Panc1 (cell line): Measurements from ENCODE around the gene MINDY4.
"Not testable (repeated sequence)": the region's sequence is repeated elsewhere in the genome, so short reads cannot be mapped to it uniquely, and the experiment has no call there.

Experiments
- POLR2AphosphoS5 ChIP-seq: IDR thresholded peaks from 2 replicates; pipeline ENCODE4 v1.6.1; 2012; ENCODE audit warnings: mild to moderate bottlenecking, low read depth, low read length, moderate library complexity
- SIN3A ChIP-seq: IDR thresholded peaks from 2 replicates; pipeline ENCODE4 v1.6.1; 2012; ENCODE audit warnings: low read depth, mild to moderate bottlenecking, low read length, moderate library complexity, borderline replicate concordance; ENCODE audit not compliant: insufficient read depth
- TCF7L2 ChIP-seq: IDR thresholded peaks from 2 replicates; pipeline ENCODE4 v1.6.1; 2011; ENCODE audit warnings: mild to moderate bottlenecking, low read depth, low read length, inconsistent platforms
- TF ChIP-seq, protein P1 (sequence below): fragments of 450-650 bp; IDR thresholded peaks from 2 replicates; pipeline ENCODE4 v1.5.1; 2017; ENCODE audit warnings: mild to moderate bottlenecking
- TF ChIP-seq, protein P2 (sequence below), 2 experiments: IDR thresholded peaks; 2 replicates each; pipeline ENCODE4 v1.6.1; 2011 to 2012; ENCODE audit warnings: low read depth in 2 of 2, control low read depth in 1 of 2, low read length in 1 of 2, mild to moderate bottlenecking in 1 of 2, moderate library complexity in 1 of 2; ENCODE audit not compliant: insufficient read depth in 1 of 2

DNA sequence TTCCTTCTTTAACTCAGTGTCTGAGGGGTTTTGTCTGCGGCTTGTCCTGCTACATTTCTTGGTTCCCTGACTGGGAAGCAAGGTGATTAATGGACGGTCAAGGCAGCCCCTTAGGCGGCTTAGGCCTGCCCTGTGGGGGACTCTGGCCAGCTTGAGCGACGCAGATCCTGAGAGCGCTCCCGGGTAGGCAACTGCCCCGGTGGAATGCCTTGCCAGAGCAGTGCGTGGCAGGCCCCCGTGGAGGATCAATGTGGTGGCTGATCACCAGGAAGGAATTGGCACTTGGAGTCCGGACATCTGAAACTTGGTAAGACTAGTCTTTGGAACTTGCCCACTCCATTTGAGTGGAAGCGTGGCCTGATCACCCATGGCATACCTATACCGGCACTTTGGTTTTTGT, 36.7 kb downstream of the MINDY4 start:
- TF ChIP-seq, protein P1, sequence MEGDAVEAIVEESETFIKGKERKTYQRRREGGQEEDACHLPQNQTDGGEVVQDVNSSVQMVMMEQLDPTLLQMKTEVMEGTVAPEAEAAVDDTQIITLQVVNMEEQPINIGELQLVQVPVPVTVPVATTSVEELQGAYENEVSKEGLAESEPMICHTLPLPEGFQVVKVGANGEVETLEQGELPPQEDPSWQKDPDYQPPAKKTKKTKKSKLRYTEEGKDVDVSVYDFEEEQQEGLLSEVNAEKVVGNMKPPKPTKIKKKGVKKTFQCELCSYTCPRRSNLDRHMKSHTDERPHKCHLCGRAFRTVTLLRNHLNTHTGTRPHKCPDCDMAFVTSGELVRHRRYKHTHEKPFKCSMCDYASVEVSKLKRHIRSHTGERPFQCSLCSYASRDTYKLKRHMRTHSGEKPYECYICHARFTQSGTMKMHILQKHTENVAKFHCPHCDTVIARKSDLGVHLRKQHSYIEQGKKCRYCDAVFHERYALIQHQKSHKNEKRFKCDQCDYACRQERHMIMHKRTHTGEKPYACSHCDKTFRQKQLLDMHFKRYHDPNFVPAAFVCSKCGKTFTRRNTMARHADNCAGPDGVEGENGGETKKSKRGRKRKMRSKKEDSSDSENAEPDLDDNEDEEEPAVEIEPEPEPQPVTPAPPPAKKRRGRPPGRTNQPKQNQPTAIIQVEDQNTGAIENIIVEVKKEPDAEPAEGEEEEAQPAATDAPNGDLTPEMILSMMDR, result not testable (repeated sequence)
- TF ChIP-seq POLR2AphosphoS5, SIN3A, TCF7L2: not testable (repeated sequence)
- TF ChIP-seq, protein P2, sequence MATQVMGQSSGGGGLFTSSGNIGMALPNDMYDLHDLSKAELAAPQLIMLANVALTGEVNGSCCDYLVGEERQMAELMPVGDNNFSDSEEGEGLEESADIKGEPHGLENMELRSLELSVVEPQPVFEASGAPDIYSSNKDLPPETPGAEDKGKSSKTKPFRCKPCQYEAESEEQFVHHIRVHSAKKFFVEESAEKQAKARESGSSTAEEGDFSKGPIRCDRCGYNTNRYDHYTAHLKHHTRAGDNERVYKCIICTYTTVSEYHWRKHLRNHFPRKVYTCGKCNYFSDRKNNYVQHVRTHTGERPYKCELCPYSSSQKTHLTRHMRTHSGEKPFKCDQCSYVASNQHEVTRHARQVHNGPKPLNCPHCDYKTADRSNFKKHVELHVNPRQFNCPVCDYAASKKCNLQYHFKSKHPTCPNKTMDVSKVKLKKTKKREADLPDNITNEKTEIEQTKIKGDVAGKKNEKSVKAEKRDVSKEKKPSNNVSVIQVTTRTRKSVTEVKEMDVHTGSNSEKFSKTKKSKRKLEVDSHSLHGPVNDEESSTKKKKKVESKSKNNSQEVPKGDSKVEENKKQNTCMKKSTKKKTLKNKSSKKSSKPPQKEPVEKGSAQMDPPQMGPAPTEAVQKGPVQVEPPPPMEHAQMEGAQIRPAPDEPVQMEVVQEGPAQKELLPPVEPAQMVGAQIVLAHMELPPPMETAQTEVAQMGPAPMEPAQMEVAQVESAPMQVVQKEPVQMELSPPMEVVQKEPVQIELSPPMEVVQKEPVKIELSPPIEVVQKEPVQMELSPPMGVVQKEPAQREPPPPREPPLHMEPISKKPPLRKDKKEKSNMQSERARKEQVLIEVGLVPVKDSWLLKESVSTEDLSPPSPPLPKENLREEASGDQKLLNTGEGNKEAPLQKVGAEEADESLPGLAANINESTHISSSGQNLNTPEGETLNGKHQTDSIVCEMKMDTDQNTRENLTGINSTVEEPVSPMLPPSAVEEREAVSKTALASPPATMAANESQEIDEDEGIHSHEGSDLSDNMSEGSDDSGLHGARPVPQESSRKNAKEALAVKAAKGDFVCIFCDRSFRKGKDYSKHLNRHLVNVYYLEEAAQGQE (IDR thresholded peaks at IDR 0.05; ENCODE audit: insufficient read depth in 1 of 2, low read depth in 2 of 2, low read length in 1 of 2), result not testable (repeated sequence)
